GM18505 (cell line): Measurements from ENCODE around the gene WHAMM.
"Not testable (repeated sequence)": the region's sequence is repeated elsewhere in the genome, so short reads cannot be mapped to it uniquely, and the experiment has no call there.

ENCODE experiments used
- ATAC-seq: cut with Tn5 transposase; IDR thresholded peaks from one replicate; pipeline ENCODE4 v1.9.1; 2021; ENCODE audit not compliant: unreplicated experiment
- POLR2A ChIP-seq: IDR thresholded peaks from 4 replicates; pipeline ENCODE4 v1.6.1; 2011; ENCODE audit warnings: borderline replicate concordance; ENCODE audit not compliant: insufficient read depth, insufficient read length; ENCODE audit errors: extremely low read depth

WHAMM gene

GRCh38 chr15:82851981-82852511 lies 42.6 kb downstream of the WHAMM start:
- no peak for TF ChIP-seq POLR2A
- no peak for ATAC-seq

GRCh38 chr15:82852941-82853561 lies 43.6 kb downstream of the WHAMM start:
- ATAC-seq, result no peak
- no peak for TF ChIP-seq POLR2A

- TF ChIP-seq POLR2A, result no peak
- ATAC-seq, result no peak
Measured at GRCh38 chr15:82854554-82854953, 45.1 kb downstream of the WHAMM start.

GRCh38 chr15:82855286-82856100 lies 46.1 kb downstream of the WHAMM start:
- ATAC-seq, result no peak
- no peak for TF ChIP-seq POLR2A

GRCh38 chr15:82856397-82857170 lies 47.2 kb downstream of the WHAMM start:
- no peak for TF ChIP-seq POLR2A
- ATAC-seq, result no peak

- TF ChIP-seq POLR2A, result no peak
- ATAC-seq, result no peak
Measured at GRCh38 chr15:82858932-82859331, 49.5 kb downstream of the WHAMM start.

- TF ChIP-seq POLR2A, result no peak
- ATAC-seq, result no peak
Measured at GRCh38 chr15:82862886-82863285, 53.5 kb downstream of the WHAMM start.

GRCh38 chr15:82864967-82865366 lies 55.5 kb downstream of the WHAMM start:
- no peak for TF ChIP-seq POLR2A
- ATAC-seq, result no peak

DNA sequence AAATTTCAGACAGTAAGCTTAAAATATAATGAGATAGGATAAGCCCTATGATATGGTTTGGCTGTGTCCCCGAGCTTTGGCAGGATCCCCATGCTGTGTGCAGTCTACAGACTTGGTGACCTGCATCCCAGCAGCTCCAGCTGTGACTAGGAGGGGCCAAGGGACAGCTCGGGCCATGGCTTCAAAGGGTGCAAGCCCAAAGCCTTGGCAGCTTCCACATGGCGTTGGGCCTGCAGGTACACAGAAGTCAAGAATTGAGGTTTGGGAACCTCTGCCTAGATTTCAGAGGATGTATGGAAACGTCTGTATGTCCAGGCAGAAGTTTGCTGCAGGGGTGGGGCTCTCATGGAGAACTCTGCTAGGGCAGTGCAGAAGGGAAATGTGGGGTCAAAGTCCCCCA lies 56.2 kb downstream of the WHAMM start:
- ATAC-seq, result not testable (repeated sequence)

GRCh38 chr15:82865981-82866380 lies 56.6 kb downstream of the WHAMM start:
- not testable (repeated sequence) for ATAC-seq

GRCh38 chr15:82870727-82871320 lies 61.4 kb downstream of the WHAMM start:
- ATAC-seq, result no peak
- no peak for TF ChIP-seq POLR2A

DNA sequence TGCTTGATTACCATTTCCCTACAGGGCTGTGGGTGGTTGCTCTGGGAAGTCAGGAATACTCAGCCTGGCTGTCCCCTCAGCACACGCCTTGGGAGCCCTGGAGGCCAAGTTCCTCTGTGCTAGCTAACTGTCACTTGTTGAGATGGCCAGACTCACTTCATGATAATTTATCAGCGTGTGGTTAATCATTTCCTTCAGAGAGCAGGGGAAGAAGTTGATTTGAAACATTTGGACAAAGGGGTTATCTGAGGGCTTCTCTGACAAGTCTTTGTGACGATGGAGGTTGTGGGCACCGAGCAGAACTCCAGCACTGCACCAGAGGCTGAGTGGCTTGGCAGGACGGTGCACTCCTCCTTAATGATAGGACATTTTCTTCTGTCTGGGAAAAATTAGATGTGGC lies 61.9 kb downstream of the WHAMM start:
- TF ChIP-seq POLR2A, result no peak
- ATAC-seq, result no peak

DNA sequence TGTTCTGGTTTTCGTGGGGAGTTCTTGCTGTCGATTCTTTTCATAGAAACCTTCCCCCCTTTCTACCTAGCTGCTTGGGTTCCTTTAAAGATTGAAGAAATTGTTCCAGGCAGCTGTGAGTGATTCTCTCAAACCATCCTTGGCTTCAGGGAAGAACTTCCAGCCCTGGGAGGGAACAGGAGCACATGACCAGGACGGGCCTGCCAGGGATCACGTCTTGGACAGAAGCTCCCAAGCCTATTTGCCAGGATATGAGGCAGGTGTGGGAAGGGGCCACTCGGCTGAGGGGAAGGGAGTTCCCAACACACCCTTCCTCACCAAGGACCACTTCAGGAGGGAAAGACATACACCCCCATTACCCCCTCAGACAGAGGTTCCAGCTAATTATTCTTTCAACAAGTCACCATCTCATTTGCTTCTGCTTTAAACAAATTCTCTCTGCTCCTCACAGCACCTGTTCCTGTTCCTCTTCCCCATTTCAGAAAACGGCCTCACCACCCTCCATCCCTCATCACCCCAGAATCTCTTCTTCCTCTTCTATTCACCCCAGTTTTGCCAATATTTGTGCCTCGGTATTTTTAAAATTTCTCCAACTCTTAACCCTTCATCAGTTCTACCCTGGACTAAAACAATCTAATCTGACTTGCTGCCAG lies 62.5 kb downstream of the WHAMM start:
- no peak for TF ChIP-seq POLR2A
- no peak for ATAC-seq
